ENCODE measurements around the gene TCOF1.

TCOF1 gene

DNA sequence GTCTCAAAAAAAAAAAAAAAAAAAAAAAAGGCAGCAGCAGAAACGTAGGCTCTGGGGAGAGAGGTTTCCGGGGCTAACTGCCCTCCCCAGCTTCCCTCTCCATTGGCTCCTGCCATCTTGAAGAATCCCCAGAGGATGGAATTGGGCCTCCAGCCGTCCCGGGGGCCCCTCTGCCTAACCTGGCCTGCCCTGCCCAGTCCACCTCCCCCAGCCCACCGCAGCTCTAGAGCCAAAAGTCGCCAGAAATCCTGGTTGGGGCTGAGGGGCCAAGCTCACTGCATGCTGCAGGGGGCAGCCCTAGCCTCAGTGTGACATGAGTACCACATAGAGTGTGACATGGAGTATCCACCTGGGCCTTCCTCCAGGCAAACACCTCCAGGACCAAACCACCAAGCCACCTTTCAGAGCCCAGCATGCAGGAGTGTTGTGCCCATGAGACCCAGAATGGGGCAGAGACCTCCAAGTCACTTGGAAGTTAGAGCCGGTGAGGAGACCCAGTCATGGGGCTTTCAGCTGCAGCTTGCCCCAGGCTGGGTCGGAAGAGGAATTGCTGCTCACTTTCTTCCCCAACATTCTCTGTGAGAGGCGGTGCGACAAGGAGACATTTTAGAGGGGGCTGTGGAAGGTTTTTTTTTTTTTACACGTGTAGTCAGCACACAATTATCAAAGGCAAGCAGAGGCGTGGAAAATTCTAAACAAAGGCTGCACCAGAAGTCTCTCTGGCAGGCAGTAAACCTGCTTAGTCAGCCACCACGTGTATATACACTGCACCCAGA, 37.6 kb downstream of the TCOF1 start:
- H3K4me3 ChIP-seq (ENCODE audit: low read depth, low read length): no peak overlapping the region
- TF ChIP-seq, protein P1, sequence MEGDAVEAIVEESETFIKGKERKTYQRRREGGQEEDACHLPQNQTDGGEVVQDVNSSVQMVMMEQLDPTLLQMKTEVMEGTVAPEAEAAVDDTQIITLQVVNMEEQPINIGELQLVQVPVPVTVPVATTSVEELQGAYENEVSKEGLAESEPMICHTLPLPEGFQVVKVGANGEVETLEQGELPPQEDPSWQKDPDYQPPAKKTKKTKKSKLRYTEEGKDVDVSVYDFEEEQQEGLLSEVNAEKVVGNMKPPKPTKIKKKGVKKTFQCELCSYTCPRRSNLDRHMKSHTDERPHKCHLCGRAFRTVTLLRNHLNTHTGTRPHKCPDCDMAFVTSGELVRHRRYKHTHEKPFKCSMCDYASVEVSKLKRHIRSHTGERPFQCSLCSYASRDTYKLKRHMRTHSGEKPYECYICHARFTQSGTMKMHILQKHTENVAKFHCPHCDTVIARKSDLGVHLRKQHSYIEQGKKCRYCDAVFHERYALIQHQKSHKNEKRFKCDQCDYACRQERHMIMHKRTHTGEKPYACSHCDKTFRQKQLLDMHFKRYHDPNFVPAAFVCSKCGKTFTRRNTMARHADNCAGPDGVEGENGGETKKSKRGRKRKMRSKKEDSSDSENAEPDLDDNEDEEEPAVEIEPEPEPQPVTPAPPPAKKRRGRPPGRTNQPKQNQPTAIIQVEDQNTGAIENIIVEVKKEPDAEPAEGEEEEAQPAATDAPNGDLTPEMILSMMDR (IDR thresholded peaks at IDR 0.05; ENCODE audit: control insufficient read depth, extremely low read depth, insufficient read depth): no peak
- no peak for DNase-seq (ENCODE audit: low read depth)

DNA sequence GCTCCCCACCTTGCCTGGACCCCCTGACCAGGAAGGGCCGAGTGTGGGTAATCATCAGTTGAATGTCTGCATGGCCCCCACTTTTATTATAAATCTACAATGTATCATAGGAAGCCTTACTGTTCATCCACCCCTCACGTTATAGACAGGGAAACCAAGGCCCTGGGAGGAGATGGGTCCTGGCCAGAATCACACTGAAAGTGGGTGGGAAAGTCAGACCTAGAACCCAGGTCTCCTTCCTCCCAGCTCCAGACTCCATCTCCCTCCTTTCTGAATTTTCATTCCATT, 38.1 kb downstream of the TCOF1 start:
- no peak for DNase-seq (ENCODE audit: low read depth)
- TF ChIP-seq, protein P1 (IDR thresholded peaks at IDR 0.05; ENCODE audit: control insufficient read depth, extremely low read depth, insufficient read depth): no peak
- no peak overlapping the region for H3K4me3 ChIP-seq (ENCODE audit: low read depth, low read length)

DNA sequence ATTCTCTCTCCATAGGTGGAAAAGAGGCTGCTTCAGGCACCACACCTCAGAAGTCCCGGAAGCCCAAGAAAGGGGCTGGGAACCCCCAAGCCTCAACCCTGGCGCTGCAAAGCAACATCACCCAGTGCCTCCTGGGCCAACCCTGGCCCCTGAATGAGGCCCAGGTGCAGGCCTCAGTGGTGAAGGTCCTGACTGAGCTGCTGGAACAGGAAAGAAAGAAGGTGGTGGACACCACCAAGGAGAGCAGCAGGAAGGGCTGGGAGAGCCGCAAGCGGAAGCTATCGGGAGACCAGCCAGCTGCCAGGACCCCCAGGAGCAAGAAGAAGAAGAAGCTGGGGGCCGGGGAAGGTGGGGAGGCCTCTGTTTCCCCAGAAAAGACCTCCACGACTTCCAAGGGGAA, 38.8 kb downstream of the TCOF1 start:
- no peak for DNase-seq (ENCODE audit: low read depth)
- no peak overlapping the region for H3K4me3 ChIP-seq (ENCODE audit: low read depth, low read length)
- TF ChIP-seq, protein P1 (IDR thresholded peaks at IDR 0.05; ENCODE audit: control insufficient read depth, extremely low read depth, insufficient read depth): no peak

DNA sequence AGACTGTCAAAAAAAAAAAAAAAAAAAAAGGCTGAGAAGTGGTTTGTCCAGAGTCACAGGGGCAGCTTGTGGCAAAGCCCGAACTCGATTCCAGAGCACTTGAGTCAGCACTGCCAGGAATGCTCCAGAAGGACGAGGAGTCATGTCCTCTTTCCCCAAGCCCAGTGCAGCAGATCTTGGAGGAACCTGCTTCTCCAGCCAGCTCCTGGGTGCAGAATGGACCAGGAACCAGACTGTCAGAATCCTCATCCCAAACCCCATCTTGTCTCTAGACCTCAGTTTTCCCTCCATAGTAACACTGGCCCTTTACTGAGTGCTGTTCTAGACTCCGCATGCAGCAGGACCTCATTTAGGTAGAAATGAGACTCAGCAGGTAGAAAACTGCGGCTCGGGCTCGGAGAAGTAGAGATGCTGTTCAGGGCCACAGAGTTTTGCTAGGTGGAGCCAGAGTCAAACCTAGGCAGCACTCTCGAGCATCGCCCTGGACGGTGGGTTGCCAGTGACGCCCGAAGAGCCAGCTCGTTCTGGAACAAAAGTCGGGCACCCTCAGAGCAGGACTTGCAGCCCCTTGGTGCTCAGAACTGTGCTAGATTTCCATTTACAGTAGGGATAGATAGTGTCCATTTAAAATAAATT, 39.8 kb downstream of the TCOF1 start:
- no peak for DNase-seq (ENCODE audit: low read depth)

DNA sequence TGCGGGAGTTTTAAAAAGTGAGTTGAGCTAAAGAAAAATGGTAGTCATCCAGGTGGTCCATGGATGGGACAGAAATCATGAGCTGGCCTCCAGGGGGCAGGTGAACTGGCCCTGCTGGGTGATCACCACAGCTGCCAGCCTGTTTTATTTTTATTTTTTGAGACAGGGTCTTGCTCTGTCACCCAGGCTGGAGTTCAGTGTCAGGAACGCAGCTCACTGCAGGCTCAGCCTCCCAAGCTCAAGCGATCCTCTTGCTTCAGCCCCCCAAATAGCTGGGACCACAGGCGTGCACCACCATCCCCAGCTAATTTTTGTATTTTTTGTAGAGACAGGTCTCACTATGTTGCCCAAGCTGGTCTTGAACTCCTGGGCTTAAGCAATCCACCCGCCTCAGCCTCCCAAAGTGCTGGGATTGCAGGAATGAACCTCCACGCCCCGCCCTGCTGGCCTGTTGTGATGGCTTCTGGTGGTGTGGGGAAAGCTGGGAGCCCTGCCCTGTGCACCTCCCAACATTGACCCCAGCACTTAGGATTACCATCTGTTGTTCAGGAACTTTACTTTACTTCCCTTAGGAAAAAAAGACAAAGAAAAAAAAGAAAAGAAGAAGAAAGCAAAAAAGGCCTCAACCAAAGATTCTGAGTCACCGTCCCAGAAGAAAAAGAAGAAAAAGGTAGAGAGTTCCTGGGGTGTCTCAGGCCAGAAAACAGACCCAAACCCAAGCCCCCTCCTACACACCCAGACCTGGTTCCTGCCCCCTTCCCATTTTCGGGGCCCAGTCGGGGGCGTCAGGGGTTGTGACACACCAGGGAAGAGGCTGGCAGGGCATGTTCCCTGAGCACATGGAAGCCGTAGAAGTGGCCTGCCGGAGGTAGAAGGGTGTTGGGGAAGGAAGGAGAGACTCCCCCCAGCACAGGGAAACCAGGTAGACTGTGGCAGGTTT, 40.6 kb downstream of the TCOF1 start:
- TF ChIP-seq, protein P1 (IDR thresholded peaks at IDR 0.05; ENCODE audit: control insufficient read depth, extremely low read depth, insufficient read depth): no peak
- no peak for DNase-seq (ENCODE audit: low read depth)
- H3K4me3 ChIP-seq (ENCODE audit: low read depth, low read length): no peak overlapping the region

More for the DNA sequence above, 39.8 kb downstream of the TCOF1 start:
- TF ChIP-seq, protein P1 (IDR thresholded peaks at IDR 0.05; ENCODE audit: control insufficient read depth, extremely low read depth, insufficient read depth): no peak
- H3K4me3 ChIP-seq (ENCODE audit: low read depth, low read length): no peak overlapping the region

DNA sequence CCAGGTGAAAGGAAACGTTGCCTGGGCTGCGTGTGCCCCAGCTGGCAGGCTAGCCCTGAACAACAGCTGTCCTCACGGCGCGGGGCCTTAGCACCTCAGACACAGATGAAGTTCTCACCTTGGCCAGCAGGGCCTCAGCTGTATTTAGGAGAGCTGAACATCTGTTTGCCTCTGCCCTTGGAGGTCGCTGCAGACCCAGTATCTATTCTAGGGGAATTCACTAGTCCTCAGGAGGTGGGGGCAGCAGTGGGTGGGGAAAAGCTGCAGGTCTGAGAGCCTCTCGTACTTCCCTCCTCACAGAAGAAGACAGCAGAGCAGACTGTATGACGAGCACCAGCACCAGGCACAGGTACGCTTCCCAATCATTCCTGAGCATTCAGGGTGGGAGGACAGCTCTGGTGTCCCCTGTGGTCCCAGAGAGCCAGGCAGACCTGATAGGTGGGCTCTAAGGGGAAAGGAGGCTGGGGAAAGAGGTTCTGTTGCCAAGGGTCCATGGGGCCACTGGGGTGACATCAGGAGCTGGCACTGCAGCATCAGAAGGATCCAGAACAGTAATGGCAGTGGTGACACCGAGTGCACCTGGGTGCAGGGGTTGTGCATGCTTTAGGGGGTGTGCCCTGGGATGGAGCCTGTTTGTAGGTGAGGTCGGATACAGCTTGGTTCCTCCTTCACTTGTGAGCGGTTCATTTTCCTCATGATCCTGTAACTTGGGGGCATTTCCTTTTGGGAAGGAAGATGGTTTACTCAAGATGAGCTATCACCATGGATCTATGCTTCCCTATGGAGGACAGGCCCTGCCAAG, 41.4 kb downstream of the TCOF1 start:
- TF ChIP-seq, protein P1 (IDR thresholded peaks at IDR 0.05; ENCODE audit: control insufficient read depth, extremely low read depth, insufficient read depth): no peak
- H3K4me3 ChIP-seq (ENCODE audit: low read depth, low read length): no peak overlapping the region
- DNase-seq (ENCODE audit: low read depth): no peak

Measured in LNCaP clone FGC (cell line).